Superior temporal gyrus (tissue), 1 donor: ENCODE measurements around the gene FBL.

ENCODE experiments used
- DNase-seq: peaks from one replicate; pipeline ENCODE4 v3.0.0-alpha.2; 2016; ENCODE audit errors: extremely low spot score

FBL gene

GRCh38 chr19:39788244-39788643 is 57.9 kb downstream of the FBL start:
- no peak for DNase-seq
